Caco-2 (cell line): ENCODE data around the gene MRPS35. TPM values are rescaled to one million over a fixed set of nuclear protein-coding genes. Genes with fewer than 3 reads are reported as not detected.
A peak's percentile ranks its signal among the peaks of the same experiment; 100 is the strongest.

Experiments
- Bru-seq: library from RNA; stranded (reverse); fragments of 400-500 nt; gene quantifications from one replicate; lab custom pipeline; 2021; lab: Mats Ljungman, UMichigan
- BruChase-seq, 2 experiments: library from RNA; stranded (reverse); fragments of 400-500 nt; gene quantifications; one replicate each; lab custom pipeline; 2021; lab: Mats Ljungman, UMichigan
- BruUV-seq: library from RNA; stranded (reverse); fragments of 400-500 nt; replicated peaks from 2 replicates; lab custom pipeline; 2021; lab: Mats Ljungman, UMichigan
- CTCF ChIA-PET: fragments of 300-600 bp; sonication (Branson Sonifier 250); formaldehyde crosslinking; loops from one replicate; lab custom pipeline; 2022; ENCODE audit warnings: antibody characterized with exemption; lab: Charles Lee
- POLR2A ChIA-PET: fragments of 300-600 bp; sonication (Branson Sonifier 250); formaldehyde crosslinking; loops from one replicate; lab custom pipeline; 2022; ENCODE audit warnings: antibody characterized with exemption; lab: Charles Lee
- DNase-seq, 2 experiments: peaks; one replicate each; pipeline versions ENCODE4 v3.0.0 to v3.0.0-alpha.2; 2020 to 2022
- H3K27me3 ChIP-seq: replicated peaks from 2 replicates; pipeline ENCODE4 v1.6.0; 2011; ENCODE audit warnings: low read length; ENCODE audit not compliant: control insufficient read depth, insufficient read depth
- H3K36me3 ChIP-seq: 2 replicates; pipeline ENCODE4 v1.5.1; 2011; ENCODE audit warnings: low read length; ENCODE audit not compliant: control insufficient read depth, insufficient read depth
- H3K4me1 ChIP-seq: fragments of 250-450 bp; sonication (Bioruptor Pico); 2 replicates; pipeline ENCODE4 v1.5.1; 2020; ENCODE audit warnings: mild to moderate bottlenecking
- H3K4me3 ChIP-seq: 2 replicates; pipeline ENCODE4 v1.5.1; 2011; ENCODE audit warnings: low read depth, mild to moderate bottlenecking, control low read depth, low read length
- H3K9me3 ChIP-seq: fragments of 250-450 bp; sonication (Bioruptor Pico); 2 replicates; pipeline ENCODE4 v1.5.1; 2020; ENCODE audit warnings: mild to moderate bottlenecking, moderate library complexity
- H3K27ac Mint-ChIP-seq: one replicate; pipeline ENCODE4 v1.8.0; 2022; ENCODE audit warnings: mixed read lengths; ENCODE audit not compliant: unreplicated experiment
- H3K27me3 Mint-ChIP-seq: one replicate; pipeline ENCODE4 v1.8.0; 2022; ENCODE audit warnings: mixed read lengths; ENCODE audit not compliant: insufficient read depth, unreplicated experiment
- H3K36me3 Mint-ChIP-seq: one replicate; pipeline ENCODE4 v1.8.0; 2022; ENCODE audit warnings: mild to moderate bottlenecking, mixed read lengths; ENCODE audit not compliant: insufficient read depth, unreplicated experiment
- H3K4me1 Mint-ChIP-seq: one replicate; pipeline ENCODE4 v1.8.0; 2022; ENCODE audit warnings: low read depth, mixed read lengths; ENCODE audit not compliant: unreplicated experiment
- H3K4me3 Mint-ChIP-seq: one replicate; pipeline ENCODE4 v1.8.0; 2022; ENCODE audit warnings: mild to moderate bottlenecking, moderate library complexity, mixed read lengths; ENCODE audit not compliant: unreplicated experiment
- H3K9me3 Mint-ChIP-seq: one replicate; pipeline ENCODE4 v1.8.0; 2022; ENCODE audit warnings: mixed read lengths; ENCODE audit not compliant: unreplicated experiment
- intact Hi-C: fragments of 100-400 bp; cut with micrococcal nuclease; formaldehyde crosslinking; loops from one replicate; pipeline ENCODE4 v1.10.0; 2022; ENCODE audit not compliant: unreplicated experiment
- long read RNA-seq: library from polyadenylated mRNA; stranded (forward); transcript quantifications from one replicate; pipeline ENCODE4 v2.0.0, GENCODE V29; 2022
- total RNA-seq: library from RNA; stranded (reverse); gene quantifications from 2 replicates; pipeline ENCODE4 v1.2.3, GENCODE V29; 2022
- TF ChIP-seq, protein P1 (sequence below), 2 experiments: fragments of 200-600 bp in 1 of 2; IDR thresholded peaks; 1 replicate in 1 of 2; 2 replicates in 1 of 2; pipeline versions ENCODE4 v1.5.1 to v1.8.0; 2011 to 2022; ENCODE audit warnings: antibody characterized with exemption in 1 of 2, control low read depth in 1 of 2, inconsistent platforms in 1 of 2, low read depth in 1 of 2, low read length in 1 of 2, mild to moderate bottlenecking in 1 of 2, moderate library complexity in 1 of 2; ENCODE audit not compliant: insufficient read depth in 1 of 2, severe bottlenecking in 1 of 2, unreplicated experiment in 1 of 2

MRPS35 gene
- 135 TPM in 2 replicates for total RNA-seq
- percentile 91 among the genes with signal in this experiment for Bru-seq, nascent RNA
- percentile 82 among the genes with signal in this experiment for BruChase-seq, experiment 1, labeled RNA remaining after a 2-hour chase
- percentile 92 among the genes with signal in this experiment for BruChase-seq, experiment 2, labeled RNA remaining after a 6-hour chase
- long read RNA-seq, transcript MRPS35-201 (8 exons, 1,888 nt): major isoform, 485 of 518 reads
- long read RNA-seq, transcript MRPS35-203 (7 exons, 1,715 nt): minor isoform, 6 of 518 reads
- long read RNA-seq, partial matches to known transcripts: 8 of 518 reads
- long read RNA-seq, other reads (novel, unspliced or antisense): 19 of 518 reads

DNA sequence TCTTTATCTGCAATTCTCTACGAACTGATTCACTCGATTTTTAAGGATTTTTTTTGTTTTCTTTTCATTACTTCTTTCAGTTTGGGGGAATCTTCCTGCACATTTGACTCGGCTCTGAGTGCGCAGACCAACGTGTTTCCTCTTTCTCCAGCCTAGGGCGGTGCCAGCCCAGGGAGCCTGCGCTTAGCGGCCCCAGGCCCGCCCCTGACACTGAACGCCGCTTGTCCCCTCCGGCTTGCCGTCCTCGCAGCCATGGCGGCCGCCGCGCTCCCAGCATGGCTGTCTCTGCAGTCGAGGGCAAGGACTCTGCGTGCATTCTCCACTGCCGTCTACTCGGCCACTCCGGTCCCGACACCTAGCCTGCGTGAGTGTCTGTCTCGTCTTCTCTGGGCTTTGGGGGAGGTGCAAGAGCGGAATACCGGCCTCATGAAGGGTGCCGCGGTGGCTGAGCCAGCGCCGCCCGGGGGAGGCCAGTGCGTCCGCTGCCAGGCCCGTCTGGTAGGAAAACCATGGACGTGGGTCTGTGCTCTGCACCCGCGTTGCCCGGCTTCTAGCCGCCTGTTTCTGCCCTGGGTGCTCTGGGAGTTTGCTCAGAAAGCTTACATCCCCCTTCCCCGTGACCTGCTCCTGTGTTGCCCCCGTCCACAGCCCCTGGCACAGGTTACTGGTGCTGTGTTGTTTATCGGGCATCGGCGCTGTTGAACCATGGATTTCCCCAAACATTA, at the start of gene MRPS35:
TSS of gene MRPS35 (plus strand) at position 241 of the 725 bp plus-strand sequence. CDS start at position 253, 12 bp downstream.
- H3K36me3 ChIP-seq: no peaks in the 10 kb centered on the region
- peak within 1 kb of the TSS; percentile 93 for H3K4me3 Mint-ChIP-seq
- peaks cover 11% of the 10 kb centered on the region for H3K4me1 Mint-ChIP-seq
- H3K27me3 ChIP-seq: no peaks in the 10 kb centered on the region
- H3K9me3 ChIP-seq: no peaks in the 10 kb centered on the region
- H3K27me3 Mint-ChIP-seq: no peaks in the 10 kb centered on the region
- DNase-seq: peak; percentile 93 to 96
- CTCF ChIA-PET: interaction anchor here (0.6 kb wide), 1 partner anchor 877 kb away, joined by 6 read pairs; no protein-coding TSS in a partner anchor
- H3K9me3 Mint-ChIP-seq: no peaks in the 10 kb centered on the region
- no peaks in the 10 kb centered on the region for H3K4me1 ChIP-seq
- H3K4me3 ChIP-seq: peak within 1 kb of the TSS; percentile 73
- peaks cover 13% of the 10 kb centered on the region for H3K36me3 Mint-ChIP-seq
- H3K27ac Mint-ChIP-seq: peak within 1 kb of the TSS; percentile 97
- POLR2A ChIA-PET: interaction anchor here (1.2 to 1.5 kb wide), 4 partner anchors 14 to 878 kb away, joined by 3 to 6 read pairs (median 4); partner anchors contain the start of genes ITPR2, KLHL42, MANSC4 and PPFIBP1
- BruUV-seq: no TSS peak
- intact Hi-C loops: no loop called here
- TF ChIP-seq, protein P1, sequence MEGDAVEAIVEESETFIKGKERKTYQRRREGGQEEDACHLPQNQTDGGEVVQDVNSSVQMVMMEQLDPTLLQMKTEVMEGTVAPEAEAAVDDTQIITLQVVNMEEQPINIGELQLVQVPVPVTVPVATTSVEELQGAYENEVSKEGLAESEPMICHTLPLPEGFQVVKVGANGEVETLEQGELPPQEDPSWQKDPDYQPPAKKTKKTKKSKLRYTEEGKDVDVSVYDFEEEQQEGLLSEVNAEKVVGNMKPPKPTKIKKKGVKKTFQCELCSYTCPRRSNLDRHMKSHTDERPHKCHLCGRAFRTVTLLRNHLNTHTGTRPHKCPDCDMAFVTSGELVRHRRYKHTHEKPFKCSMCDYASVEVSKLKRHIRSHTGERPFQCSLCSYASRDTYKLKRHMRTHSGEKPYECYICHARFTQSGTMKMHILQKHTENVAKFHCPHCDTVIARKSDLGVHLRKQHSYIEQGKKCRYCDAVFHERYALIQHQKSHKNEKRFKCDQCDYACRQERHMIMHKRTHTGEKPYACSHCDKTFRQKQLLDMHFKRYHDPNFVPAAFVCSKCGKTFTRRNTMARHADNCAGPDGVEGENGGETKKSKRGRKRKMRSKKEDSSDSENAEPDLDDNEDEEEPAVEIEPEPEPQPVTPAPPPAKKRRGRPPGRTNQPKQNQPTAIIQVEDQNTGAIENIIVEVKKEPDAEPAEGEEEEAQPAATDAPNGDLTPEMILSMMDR (IDR thresholded peaks at IDR 0.05; ENCODE audit: insufficient read depth in 1 of 2, low read depth in 1 of 2, low read length in 1 of 2, severe bottlenecking in 1 of 2, unreplicated experiment in 1 of 2): no peak

DNA sequence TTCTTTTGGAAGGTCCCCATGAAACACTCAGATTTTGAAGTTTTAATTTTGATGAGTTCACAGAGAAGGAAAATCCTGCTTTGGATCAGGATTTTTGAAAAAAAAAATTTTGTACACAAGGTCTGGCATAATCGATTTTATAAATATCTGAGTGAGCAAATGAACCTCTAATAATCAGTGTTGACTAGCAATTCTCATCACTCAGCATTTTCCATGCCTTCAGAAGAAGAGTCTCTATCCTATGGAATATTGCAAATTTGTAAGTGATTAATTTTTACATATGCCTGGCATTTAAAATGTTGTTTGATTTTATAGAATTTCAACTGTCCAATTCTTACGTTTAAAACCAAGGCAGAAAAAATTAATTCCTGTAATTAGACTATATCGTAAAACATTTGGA, 44.9 kb upstream of the MRPS35 start:
- H3K27me3 Mint-ChIP-seq: no peaks in the 10 kb centered on the region
- no TSS peak for BruUV-seq
- ChIA-PET CTCF (no interaction called here), POLR2A (no interaction called here)
- TF ChIP-seq, protein P1 (IDR thresholded peaks at IDR 0.05; ENCODE audit: insufficient read depth in 1 of 2, low read depth in 1 of 2, low read length in 1 of 2, severe bottlenecking in 1 of 2, unreplicated experiment in 1 of 2): no peak
- H3K9me3 Mint-ChIP-seq: no peaks in the 10 kb centered on the region
- peaks cover 56% of the 10 kb centered on the region for H3K36me3 Mint-ChIP-seq
- intact Hi-C loops: no loop called here
- Histone ChIP-seq H3K4me1 (no peaks in the 10 kb centered on the region), H3K9me3 (no peaks in the 10 kb centered on the region), H3K27me3 (no peaks in the 10 kb centered on the region), H3K4me3 (no peak overlapping the region), H3K36me3 (no peaks in the 10 kb centered on the region)
- no peak for DNase-seq
- H3K27ac Mint-ChIP-seq: no peak overlapping the region
- H3K4me3 Mint-ChIP-seq: no peak overlapping the region
- H3K4me1 Mint-ChIP-seq: no peaks in the 10 kb centered on the region

DNA sequence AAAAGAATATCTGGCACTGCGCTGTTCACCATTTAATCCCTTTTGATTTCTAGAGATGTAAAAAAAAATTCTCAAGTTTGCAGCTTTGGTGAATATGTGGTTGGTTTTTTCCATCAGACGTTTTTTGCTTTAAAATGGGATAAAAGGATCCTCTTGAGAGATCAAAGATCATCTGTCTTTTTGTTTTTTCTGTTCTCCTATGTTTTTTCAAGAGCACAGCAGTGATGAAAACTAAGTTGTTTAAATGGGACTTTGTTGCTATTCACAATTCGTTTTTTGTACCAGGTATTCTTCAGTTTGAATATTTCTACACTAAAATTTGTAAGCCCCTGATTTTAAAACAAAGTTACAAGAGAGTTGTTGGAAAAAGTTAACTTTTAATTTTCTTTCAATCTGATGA, 44.1 kb upstream of the MRPS35 start:
- no peaks in the 10 kb centered on the region for H3K9me3 ChIP-seq
- TF ChIP-seq, protein P1 (IDR thresholded peaks at IDR 0.05; ENCODE audit: insufficient read depth in 1 of 2, low read depth in 1 of 2, low read length in 1 of 2, severe bottlenecking in 1 of 2, unreplicated experiment in 1 of 2): no peak
- H3K4me3 ChIP-seq: no peak overlapping the region
- DNase-seq: no peak
- H3K36me3 ChIP-seq: no peaks in the 10 kb centered on the region
- H3K36me3 Mint-ChIP-seq: peaks cover 58% of the 10 kb centered on the region
- intact Hi-C loops: no loop called here
- no peak overlapping the region for H3K4me3 Mint-ChIP-seq
- H3K27me3 Mint-ChIP-seq: no peaks in the 10 kb centered on the region
- H3K4me1 Mint-ChIP-seq: no peaks in the 10 kb centered on the region
- H3K27ac Mint-ChIP-seq: no peak overlapping the region
- no peaks in the 10 kb centered on the region for H3K9me3 Mint-ChIP-seq
- ChIA-PET POLR2A (no interaction called here), CTCF (no interaction called here)
- H3K27me3 ChIP-seq: no peaks in the 10 kb centered on the region
- no peaks in the 10 kb centered on the region for H3K4me1 ChIP-seq
- BruUV-seq: no TSS peak
